BLaER1 (cell line): ENCODE measurements around the gene SDK2.

Experiments
- H3K27ac ChIP-seq: shearing (Covaris generic); formaldehyde crosslinking; 2 replicates; pipeline ENCODE4 v1.8.1; 2022
- H3K27me3 ChIP-seq: shearing (Covaris generic); formaldehyde crosslinking; 2 replicates; pipeline ENCODE4 v1.8.1; 2022
- H3K36me3 ChIP-seq: shearing (Covaris generic); formaldehyde crosslinking; 2 replicates; pipeline ENCODE4 v1.8.1; 2022
- H3K4me1 ChIP-seq: shearing (Covaris generic); formaldehyde crosslinking; 2 replicates; pipeline ENCODE4 v1.8.1; 2022
- H3K4me2 ChIP-seq: shearing (Covaris generic); formaldehyde crosslinking; 2 replicates; pipeline ENCODE4 v1.8.1; 2022
- H3K4me3 ChIP-seq: shearing (Covaris generic); formaldehyde crosslinking; 2 replicates; pipeline ENCODE4 v1.8.1; 2022
- H3K9ac ChIP-seq: shearing (Covaris generic); formaldehyde crosslinking; 2 replicates; pipeline ENCODE4 v1.8.1; 2022
- H3K9me3 ChIP-seq: shearing (Covaris generic); formaldehyde crosslinking; 2 replicates; pipeline ENCODE4 v1.8.1; 2022
- H4K20me1 ChIP-seq: shearing (Covaris generic); formaldehyde crosslinking; 2 replicates; pipeline ENCODE4 v1.8.1; 2022
- Cebpa-rat ChIP-seq: shearing (Covaris generic); IDR thresholded peaks from 2 replicates; pipeline ENCODE4 v1.8.1; 2022

The SDK2 gene

DNA sequence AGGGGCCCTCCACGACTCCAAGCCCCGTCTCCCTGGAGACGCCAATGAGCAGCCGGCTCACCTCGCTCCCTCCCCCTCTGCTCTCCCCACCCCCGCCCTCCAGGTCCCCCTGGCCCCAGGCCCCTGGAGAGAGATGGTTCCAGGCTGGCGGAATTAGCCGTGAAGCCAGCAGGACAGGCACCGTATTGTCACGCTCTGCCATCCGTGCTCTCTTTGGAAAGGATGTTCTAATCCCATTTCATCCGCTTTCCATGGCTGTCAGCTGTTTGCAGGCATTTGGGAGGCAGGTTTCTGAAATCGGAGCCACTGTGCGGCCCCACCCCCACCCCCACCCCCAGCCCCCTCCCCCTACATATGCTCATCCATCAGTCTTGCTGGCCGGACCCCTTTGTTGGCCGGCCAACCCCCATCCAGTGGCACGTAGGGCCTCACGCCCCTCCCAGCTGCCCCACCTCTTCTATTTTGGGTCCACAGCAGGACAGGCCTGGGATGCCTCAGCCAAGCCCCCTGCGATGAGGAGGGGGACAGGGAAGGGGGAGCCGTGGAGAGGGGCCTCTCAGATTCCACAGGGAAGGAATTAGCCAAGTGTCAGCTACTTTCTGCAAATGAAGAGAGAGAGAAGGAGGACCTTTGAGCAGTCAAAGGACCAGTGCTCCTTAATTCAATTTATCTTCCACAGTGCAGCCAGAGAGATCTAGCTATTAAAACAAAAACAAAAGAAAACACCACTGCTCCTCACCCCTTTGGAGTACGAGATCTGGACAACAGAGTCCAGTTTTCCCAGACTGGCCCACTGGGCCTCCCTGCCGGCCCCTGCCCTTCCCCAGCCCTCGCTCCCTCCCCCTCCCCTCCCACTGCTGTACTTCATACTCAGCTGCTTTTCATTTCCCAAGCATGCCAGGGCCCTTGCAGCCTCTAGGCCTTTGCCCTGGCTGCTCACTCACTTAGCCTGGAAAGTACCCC is 30.7 kb downstream of the SDK2 start:
- Histone ChIP-seq H3K27ac (peak overlapping the region; percentile 59; the same call in 1 of the 2 replicates), H4K20me1 (no peaks in the 10 kb centered on the region), H3K9ac (0 out of 2 replicates have a peak overlapping the region, but pooled peaks have one; percentile 24), H3K9me3 (peaks cover under 1% of the 10 kb centered on the region), H3K4me1 (peaks cover 97% of the 10 kb centered on the region), H3K27me3 (no peaks in the 10 kb centered on the region), H3K4me3 (no peak overlapping the region), H3K36me3 (peaks cover 1% of the 10 kb centered on the region; the same call in 1 of the 2 replicates), H3K4me2 (peak overlapping the region; percentile 91)
- TF ChIP-seq Cebpa-rat, result no peak

GRCh38 chr17:73612031-73612472 is 32.2 kb downstream of the SDK2 start:
- Histone ChIP-seq H3K4me1 (peaks cover 97% of the 10 kb centered on the region), H3K9ac (peak overlapping the region; percentile 66), H3K9me3 (no peaks in the 10 kb centered on the region), H3K27ac (peak overlapping the region; percentile 91), H4K20me1 (no peaks in the 10 kb centered on the region), H3K27me3 (no peaks in the 10 kb centered on the region), H3K4me2 (peak overlapping the region; percentile 91), H3K4me3 (peak overlapping the region; percentile 15; the same call in 1 of the 2 replicates), H3K36me3 (no peaks in the 10 kb centered on the region)
- no peak for TF ChIP-seq Cebpa-rat

DNA sequence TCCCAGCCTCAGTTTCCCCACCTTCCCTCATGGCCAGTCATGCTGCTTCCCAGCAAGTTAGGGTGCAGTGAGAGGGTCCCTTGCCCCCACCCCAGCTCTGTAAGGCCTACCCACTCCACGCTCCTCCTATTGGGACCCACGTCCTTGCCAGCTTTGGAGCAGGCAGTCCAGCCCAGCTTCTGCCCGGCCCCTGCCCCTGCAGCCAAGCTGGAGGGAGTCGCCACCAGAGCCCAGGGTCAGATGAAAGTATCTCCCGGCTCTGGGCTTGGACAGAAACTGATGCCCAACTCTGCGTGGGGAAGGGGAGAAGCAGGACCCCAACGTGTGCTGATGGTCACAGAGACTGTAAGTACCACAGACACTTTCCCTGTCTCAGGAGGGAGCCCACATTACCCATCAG is 32.6 kb downstream of the SDK2 start:
- Histone ChIP-seq H3K9ac (peak overlapping the region; percentile 66), H4K20me1 (no peaks in the 10 kb centered on the region), H3K9me3 (no peaks in the 10 kb centered on the region)

GRCh38 chr17:73610331-73610911 is 33.8 kb downstream of the SDK2 start:
- H3K4me2 ChIP-seq, result peak overlapping the region; percentile 91
- H3K4me1 ChIP-seq, result peaks cover 97% of the 10 kb centered on the region
- H3K9ac ChIP-seq, result 0 out of 2 replicates have a peak overlapping the region, but pooled peaks have one; percentile 21
- no peaks in the 10 kb centered on the region for H4K20me1 ChIP-seq
- H3K4me3 ChIP-seq, result peak overlapping the region; percentile 14; the same call in 1 of the 2 replicates
- TF ChIP-seq Cebpa-rat, result no peak
- no peaks in the 10 kb centered on the region for H3K36me3 ChIP-seq
- H3K27ac ChIP-seq, result peak overlapping the region; percentile 91
- H3K9me3 ChIP-seq, result no peaks in the 10 kb centered on the region
- H3K27me3 ChIP-seq, result no peaks in the 10 kb centered on the region

More for the DNA sequence above, 32.6 kb downstream of the SDK2 start:
- Histone ChIP-seq H3K27ac (peak overlapping the region; percentile 91), H3K4me3 (peak overlapping the region; percentile 30; the same call in 1 of the 2 replicates), H3K27me3 (no peaks in the 10 kb centered on the region), H3K36me3 (no peaks in the 10 kb centered on the region), H3K4me2 (peak overlapping the region; percentile 91), H3K4me1 (peaks cover 97% of the 10 kb centered on the region)
- no peak for TF ChIP-seq Cebpa-rat

- no peak for TF ChIP-seq Cebpa-rat
- H3K4me1 ChIP-seq, result peaks cover 97% of the 10 kb centered on the region
- H3K4me3 ChIP-seq, result peak overlapping the region; percentile 14; the same call in 1 of the 2 replicates
- H3K36me3 ChIP-seq, result no peaks in the 10 kb centered on the region
- no peaks in the 10 kb centered on the region for H3K27me3 ChIP-seq
- H3K9ac ChIP-seq, result 0 out of 2 replicates have a peak overlapping the region, but pooled peaks have one; percentile 21
- peak overlapping the region; percentile 91 for H3K27ac ChIP-seq
- peak overlapping the region; percentile 91 for H3K4me2 ChIP-seq
- 0 out of 2 replicates have a peak, but pooled peaks cover 2% of the 10 kb centered on the region for H3K9me3 ChIP-seq
- no peaks in the 10 kb centered on the region for H4K20me1 ChIP-seq
Measured at GRCh38 chr17:73609758-73610157, 34.5 kb downstream of the SDK2 start.

DNA sequence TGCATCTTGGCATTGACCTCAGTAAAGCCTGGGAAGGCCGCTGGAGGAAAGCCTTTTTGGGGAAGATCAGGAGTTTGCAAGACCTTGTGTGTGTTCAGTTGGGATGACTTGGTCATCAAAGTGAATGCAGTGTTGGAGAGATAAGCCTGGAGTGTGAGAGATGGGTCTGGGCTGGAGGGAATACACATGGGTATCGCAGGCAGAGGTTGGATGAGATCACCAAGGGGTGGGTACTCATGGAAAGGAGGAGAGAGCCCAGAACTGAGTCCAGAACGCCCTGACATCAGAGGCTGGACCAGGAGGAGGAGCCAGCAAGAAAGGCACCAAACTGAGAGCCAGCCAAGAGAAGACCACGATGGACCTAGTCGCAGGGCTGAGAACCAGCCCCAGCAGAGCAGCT is 35.2 kb downstream of the SDK2 start:
- H3K9ac ChIP-seq, result no peak overlapping the region
- H3K27ac ChIP-seq, result peak overlapping the region; percentile 91
- H4K20me1 ChIP-seq, result no peaks in the 10 kb centered on the region
- H3K4me2 ChIP-seq, result peak overlapping the region; percentile 91
- H3K4me1 ChIP-seq, result peaks cover 99% of the 10 kb centered on the region
- H3K4me3 ChIP-seq, result no peak overlapping the region; the same call in 1 of the 2 replicates
- no peak for TF ChIP-seq Cebpa-rat
- no peaks in the 10 kb centered on the region for H3K27me3 ChIP-seq
- H3K9me3 ChIP-seq, result peaks cover 9% of the 10 kb centered on the region
- H3K36me3 ChIP-seq, result peaks cover 6% of the 10 kb centered on the region; the same call in 1 of the 2 replicates

DNA sequence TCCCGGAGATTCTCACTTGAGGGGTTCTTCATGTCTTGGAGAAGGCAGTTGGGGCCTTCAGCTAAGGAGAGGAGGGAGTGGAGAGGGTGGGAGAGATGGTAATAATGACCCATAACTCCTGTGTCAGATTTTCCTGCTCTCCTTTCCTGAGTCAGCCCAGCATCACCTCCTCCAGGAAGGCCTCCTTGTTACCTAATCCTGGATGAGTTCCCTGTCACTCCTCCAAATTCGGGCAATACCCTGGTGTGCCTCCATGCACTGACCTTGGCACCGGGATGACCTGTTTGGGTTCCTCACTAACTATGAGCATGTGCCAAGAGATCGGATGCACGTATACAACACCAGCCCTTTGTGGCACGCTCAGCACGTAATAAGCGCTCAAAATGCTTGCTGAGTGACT is 38.8 kb downstream of the SDK2 start:
- TF ChIP-seq Cebpa-rat, result no peak

DNA sequence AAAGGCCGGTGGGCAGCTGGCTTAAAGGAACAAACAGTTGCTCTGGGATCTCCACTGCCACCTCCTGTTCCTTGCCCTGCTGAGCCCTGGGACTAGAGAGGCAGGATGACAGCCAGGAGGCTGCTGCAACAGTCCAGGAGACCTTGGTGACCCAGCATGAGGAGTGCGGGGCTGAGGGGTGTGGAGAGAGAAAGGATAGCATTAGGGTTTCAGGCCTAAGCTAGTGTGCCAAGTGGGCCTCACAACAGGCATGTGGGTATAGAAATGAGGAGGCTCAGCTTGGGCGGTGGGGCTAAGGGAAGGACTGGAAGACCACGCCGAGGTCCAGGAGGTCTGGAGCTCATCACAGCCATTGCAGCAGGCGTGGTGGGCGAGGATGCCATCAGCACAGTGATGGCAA is 39.8 kb downstream of the SDK2 start:
- no peaks in the 10 kb centered on the region for H4K20me1 ChIP-seq
- no peak for TF ChIP-seq Cebpa-rat
- no peak overlapping the region for H3K4me3 ChIP-seq
- H3K4me1 ChIP-seq, result peaks cover 66% of the 10 kb centered on the region
- H3K4me2 ChIP-seq, result peak overlapping the region; percentile 91; the same call in 1 of the 2 replicates
- no peaks in the 10 kb centered on the region for H3K27me3 ChIP-seq
- H3K9me3 ChIP-seq, result peaks cover 28% of the 10 kb centered on the region
- H3K27ac ChIP-seq, result peak overlapping the region; percentile 91
- no peak overlapping the region for H3K9ac ChIP-seq
- peaks cover 18% of the 10 kb centered on the region for H3K36me3 ChIP-seq

More for the DNA sequence above, 38.8 kb downstream of the SDK2 start:
- H3K4me1 ChIP-seq, result peaks cover 66% of the 10 kb centered on the region
- no peaks in the 10 kb centered on the region for H4K20me1 ChIP-seq
- peak overlapping the region; percentile 91 for H3K4me2 ChIP-seq
- H3K9ac ChIP-seq, result peak overlapping the region; percentile 61; the same call in 1 of the 2 replicates
- H3K27me3 ChIP-seq, result no peaks in the 10 kb centered on the region
- H3K9me3 ChIP-seq, result peaks cover 28% of the 10 kb centered on the region
- H3K27ac ChIP-seq, result peak overlapping the region; percentile 91
- no peak overlapping the region for H3K4me3 ChIP-seq
- peaks cover 18% of the 10 kb centered on the region for H3K36me3 ChIP-seq

- Histone ChIP-seq H3K9me3 (peaks cover 28% of the 10 kb centered on the region), H3K36me3 (peaks cover 18% of the 10 kb centered on the region), H3K27me3 (no peaks in the 10 kb centered on the region), H3K9ac (no peak overlapping the region), H3K4me1 (peaks cover 65% of the 10 kb centered on the region), H4K20me1 (no peaks in the 10 kb centered on the region), H3K4me2 (no peak overlapping the region), H3K4me3 (no peak overlapping the region), H3K27ac (peak overlapping the region; percentile 91; the same call in 1 of the 2 replicates)
- TF ChIP-seq Cebpa-rat, result no peak
Measured at GRCh38 chr17:73603971-73604370, 40.3 kb downstream of the SDK2 start.
